Progenitor cell of endocrine pancreas (in vitro differentiated cells): ENCODE data around the gene LTBP4. TPM values are rescaled to one million over a fixed set of nuclear protein-coding genes. Genes with fewer than 3 reads are reported as not detected.

Source experiments
- DNase-seq: peaks from one replicate; pipeline ENCODE4 v3.0.0; 2021; ENCODE audit warnings: low spot score; ENCODE audit not compliant: unreplicated experiment
- H3K27ac Mint-ChIP-seq: 2 replicates; pipeline ENCODE4 v1.8.0; 2021; ENCODE audit warnings: mild to moderate bottlenecking, moderate library complexity, mixed read lengths
- H3K27me3 Mint-ChIP-seq: 2 replicates; pipeline ENCODE4 v1.8.0; 2021; ENCODE audit warnings: mixed read lengths
- H3K36me3 Mint-ChIP-seq: 2 replicates; pipeline ENCODE4 v1.8.0; 2022; ENCODE audit warnings: mixed read lengths; ENCODE audit not compliant: insufficient read depth
- H3K4me1 Mint-ChIP-seq: 2 replicates; pipeline ENCODE4 v1.8.0; 2021; ENCODE audit warnings: low read depth, mixed read lengths
- H3K4me3 Mint-ChIP-seq: 2 replicates; pipeline ENCODE4 v1.8.0; 2021; ENCODE audit warnings: low read depth, mild to moderate bottlenecking, moderate library complexity, mixed read lengths
- H3K9me3 Mint-ChIP-seq: 2 replicates; pipeline ENCODE4 v1.8.0; 2021; ENCODE audit warnings: low read depth, mixed read lengths
- total RNA-seq: library from RNA; stranded (reverse); gene quantifications from 2 replicates; pipeline ENCODE4 v1.2.1, GENCODE V29; 2021
- TF ChIP-seq, protein P1 (sequence below): fragments of 200-600 bp; sonication (generic); IDR thresholded peaks from one replicate; pipeline ENCODE4 v1.5.0; 2021; ENCODE audit warnings: antibody characterized with exemption, mild to moderate bottlenecking; ENCODE audit not compliant: unreplicated experiment

LTBP4 gene
- total RNA-seq, 1 donor from 2014 or later, result 25.4 TPM

DNA sequence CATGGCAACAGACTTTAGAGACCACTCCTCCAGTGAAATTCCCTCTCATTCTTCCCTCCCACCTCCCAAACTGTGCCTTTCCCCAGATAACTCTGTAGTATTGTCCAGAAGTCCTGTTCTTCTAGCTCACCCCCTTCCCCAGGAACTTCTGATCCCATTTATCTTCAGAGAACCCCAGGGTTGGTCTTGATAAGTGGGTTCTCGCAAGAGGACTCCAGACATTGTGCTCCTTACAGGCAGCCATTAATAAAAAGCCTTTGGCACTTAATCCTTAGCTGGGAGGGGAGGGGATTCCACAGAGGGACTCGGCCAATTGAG lies 1.9 kb downstream of the LTBP4 start:
- peaks cover 12% of the 10 kb centered on the region for H3K4me1 Mint-ChIP-seq

DNA sequence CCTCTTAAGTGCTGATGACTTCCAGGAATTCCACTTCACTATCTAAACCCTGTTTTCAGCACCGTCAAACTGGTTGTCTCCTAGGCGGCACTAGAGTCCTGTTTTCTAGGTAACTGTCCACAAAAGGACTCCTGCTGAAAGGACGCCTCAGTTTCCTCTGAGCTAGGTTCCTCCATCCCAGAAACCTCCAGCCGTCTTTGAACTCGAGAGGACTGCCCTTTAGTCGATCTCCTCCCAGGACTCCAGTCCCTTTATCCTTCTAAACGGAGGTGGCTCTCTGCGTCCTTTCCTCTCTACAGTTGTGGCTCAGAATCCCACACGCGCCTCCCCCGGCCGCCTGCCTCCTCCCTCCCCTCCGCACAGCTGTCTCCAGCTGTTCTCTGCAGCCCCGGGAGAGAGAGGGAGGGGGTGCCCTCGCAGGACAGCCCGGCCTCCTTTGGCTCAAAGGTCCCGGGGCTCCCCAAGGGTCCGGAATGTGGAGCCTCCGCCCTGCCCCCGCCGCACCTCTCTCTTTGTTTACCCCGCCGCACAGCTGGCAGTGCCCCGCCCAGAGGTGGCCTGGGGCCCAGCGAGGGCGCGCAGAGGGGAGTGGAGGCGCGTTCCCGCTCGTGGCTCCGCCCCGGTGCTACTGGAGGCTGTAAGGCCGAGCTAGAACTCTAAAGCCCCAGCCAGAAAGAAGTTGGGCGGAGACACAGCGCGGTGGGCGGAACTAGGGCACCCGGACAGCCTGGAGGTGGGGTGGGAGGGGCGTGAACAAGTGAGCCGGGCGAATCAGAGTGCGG lies 2.4 kb downstream of the LTBP4 start:
- no peaks in the 10 kb centered on the region for H3K9me3 Mint-ChIP-seq
- H3K4me1 Mint-ChIP-seq, result peaks cover 12% of the 10 kb centered on the region
- H3K27me3 Mint-ChIP-seq, result peaks cover 80% of the 10 kb centered on the region
- TF ChIP-seq, protein P1, sequence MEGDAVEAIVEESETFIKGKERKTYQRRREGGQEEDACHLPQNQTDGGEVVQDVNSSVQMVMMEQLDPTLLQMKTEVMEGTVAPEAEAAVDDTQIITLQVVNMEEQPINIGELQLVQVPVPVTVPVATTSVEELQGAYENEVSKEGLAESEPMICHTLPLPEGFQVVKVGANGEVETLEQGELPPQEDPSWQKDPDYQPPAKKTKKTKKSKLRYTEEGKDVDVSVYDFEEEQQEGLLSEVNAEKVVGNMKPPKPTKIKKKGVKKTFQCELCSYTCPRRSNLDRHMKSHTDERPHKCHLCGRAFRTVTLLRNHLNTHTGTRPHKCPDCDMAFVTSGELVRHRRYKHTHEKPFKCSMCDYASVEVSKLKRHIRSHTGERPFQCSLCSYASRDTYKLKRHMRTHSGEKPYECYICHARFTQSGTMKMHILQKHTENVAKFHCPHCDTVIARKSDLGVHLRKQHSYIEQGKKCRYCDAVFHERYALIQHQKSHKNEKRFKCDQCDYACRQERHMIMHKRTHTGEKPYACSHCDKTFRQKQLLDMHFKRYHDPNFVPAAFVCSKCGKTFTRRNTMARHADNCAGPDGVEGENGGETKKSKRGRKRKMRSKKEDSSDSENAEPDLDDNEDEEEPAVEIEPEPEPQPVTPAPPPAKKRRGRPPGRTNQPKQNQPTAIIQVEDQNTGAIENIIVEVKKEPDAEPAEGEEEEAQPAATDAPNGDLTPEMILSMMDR, result no peak
- H3K4me3 Mint-ChIP-seq, result peak overlapping the region; percentile 67
- peak; percentile 89 for DNase-seq
- no peaks in the 10 kb centered on the region for H3K36me3 Mint-ChIP-seq
- peak overlapping the region; percentile 70 for H3K27ac Mint-ChIP-seq

More for the DNA sequence above, 1.9 kb downstream of the LTBP4 start:
- TF ChIP-seq, protein P1, result no peak
- Mint-ChIP-seq H3K9me3 (no peaks in the 10 kb centered on the region), H3K27me3 (peaks cover 78% of the 10 kb centered on the region), H3K4me3 (peak overlapping the region; percentile 10), H3K36me3 (no peaks in the 10 kb centered on the region), H3K27ac (peak overlapping the region; percentile 70)
- DNase-seq, result no peak

- H3K27ac Mint-ChIP-seq, result peak overlapping the region; percentile 70
- no peaks in the 10 kb centered on the region for H3K9me3 Mint-ChIP-seq
- TF ChIP-seq, protein P1, result no peak
- H3K4me3 Mint-ChIP-seq, result peak overlapping the region; percentile 67
- DNase-seq, result no peak
- H3K4me1 Mint-ChIP-seq, result peaks cover 13% of the 10 kb centered on the region
- peaks cover 80% of the 10 kb centered on the region for H3K27me3 Mint-ChIP-seq
- H3K36me3 Mint-ChIP-seq, result no peaks in the 10 kb centered on the region
Measured at GRCh38 chr19:40604171-40604646, 3.0 kb downstream of the LTBP4 start.

GRCh38 chr19:40604647-40605215 lies 3.6 kb downstream of the LTBP4 start:
- Mint-ChIP-seq H3K27ac (no peak overlapping the region), H3K4me1 (peaks cover 13% of the 10 kb centered on the region), H3K9me3 (no peaks in the 10 kb centered on the region), H3K4me3 (peak overlapping the region; percentile 59), H3K36me3 (no peaks in the 10 kb centered on the region), H3K27me3 (peaks cover 80% of the 10 kb centered on the region)
- DNase-seq, result no peak
- TF ChIP-seq, protein P1, result no peak

- H3K36me3 Mint-ChIP-seq, result no peaks in the 10 kb centered on the region
- no peak overlapping the region for H3K27ac Mint-ChIP-seq
Measured at GRCh38 chr19:40605216-40605971, 4.2 kb downstream of the LTBP4 start.

More at GRCh38 chr19:40605216-40605971, 4.2 kb downstream of the LTBP4 start:
- no peak for DNase-seq
- Mint-ChIP-seq H3K27me3 (peaks cover 83% of the 10 kb centered on the region), H3K4me1 (peaks cover 13% of the 10 kb centered on the region), H3K4me3 (peak overlapping the region; percentile 66), H3K9me3 (no peaks in the 10 kb centered on the region)
- TF ChIP-seq, protein P1, result peak; percentile 8
